Measurements from ENCODE around the gene KRT6B.
"Not testable (repeated sequence)": the region's sequence is repeated elsewhere in the genome, so short reads cannot be mapped to it uniquely, and the experiment has no call there.

Gene KRT6B

DNA sequence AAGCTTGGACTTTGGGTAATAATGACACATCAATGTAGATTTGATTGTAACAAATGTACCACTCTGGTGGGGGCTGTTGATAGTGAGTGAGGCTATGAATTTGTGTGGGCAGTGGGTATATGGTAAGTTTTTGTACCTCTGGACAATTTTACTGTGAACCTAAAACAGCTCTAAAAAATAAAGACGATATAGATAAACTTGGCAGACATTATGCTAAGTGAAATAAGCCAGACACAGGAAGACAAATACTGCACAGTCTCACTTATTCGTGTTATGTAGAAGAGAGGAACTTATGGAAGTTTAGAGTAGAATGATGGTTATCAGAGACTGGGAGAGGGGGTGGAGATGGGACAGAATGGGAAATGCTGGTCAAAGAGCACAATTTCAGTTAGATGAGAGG lies 13.0 kb upstream of the KRT6B start:
- DNase-seq, result no peak

DNA sequence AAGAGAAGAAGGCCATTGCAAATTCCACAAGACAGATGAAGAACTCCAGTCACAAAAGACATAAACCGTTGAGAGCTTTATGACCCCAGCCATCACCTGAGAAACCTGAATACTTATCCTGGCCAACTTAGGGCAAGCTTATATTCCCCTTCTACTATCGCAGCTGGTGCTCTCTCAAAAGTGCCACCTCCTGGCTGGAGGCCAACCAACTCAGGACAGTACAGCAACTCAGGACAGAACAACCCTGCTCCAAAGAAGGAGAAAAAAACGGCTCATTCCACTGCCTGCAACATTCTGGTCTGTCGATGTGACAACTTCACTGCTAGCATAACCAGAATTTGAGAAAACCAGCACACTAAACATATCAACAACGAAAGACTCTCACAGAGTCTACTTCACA lies 9.7 kb upstream of the KRT6B start:
- DNase-seq, result no peak

DNA sequence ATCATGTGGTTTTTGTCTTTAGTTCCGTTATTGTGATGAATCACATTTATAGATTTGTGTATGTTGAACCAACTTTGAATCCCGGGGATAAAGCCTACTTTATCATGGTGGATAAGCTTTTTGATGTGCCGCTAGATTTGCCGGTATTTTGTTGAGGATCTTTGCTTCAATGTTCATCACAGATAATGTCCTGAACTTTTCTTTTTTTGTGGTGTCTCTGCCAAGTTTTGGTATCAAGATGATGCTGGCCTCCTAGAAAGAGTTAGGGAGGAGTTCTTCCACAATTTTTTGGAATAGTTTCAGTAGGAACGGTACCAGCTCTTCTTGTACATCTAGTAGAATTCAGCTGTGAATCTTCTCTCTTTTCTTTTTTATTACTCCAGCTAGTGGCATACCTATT lies 6.9 kb upstream of the KRT6B start:
- DNase-seq, result no peak

DNA sequence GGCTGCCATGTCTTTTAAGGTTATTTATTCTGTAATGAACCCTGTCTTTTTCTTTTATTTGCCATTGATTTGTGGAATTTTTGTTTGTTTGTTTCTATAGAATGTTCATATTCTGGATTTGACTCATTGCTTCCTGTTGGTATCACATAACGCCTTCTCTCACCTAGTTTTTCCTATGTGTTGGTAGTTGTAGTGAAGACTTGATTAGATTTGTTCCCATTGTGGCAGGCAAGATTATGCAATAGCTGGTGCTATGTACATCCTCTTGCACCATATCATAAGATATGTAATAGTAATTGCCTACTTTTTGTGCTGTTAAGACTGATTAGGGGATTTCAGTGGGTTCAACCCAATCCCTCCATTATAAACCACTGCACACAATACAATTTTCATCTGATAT lies 3.9 kb upstream of the KRT6B start:
- no peak for DNase-seq

DNA sequence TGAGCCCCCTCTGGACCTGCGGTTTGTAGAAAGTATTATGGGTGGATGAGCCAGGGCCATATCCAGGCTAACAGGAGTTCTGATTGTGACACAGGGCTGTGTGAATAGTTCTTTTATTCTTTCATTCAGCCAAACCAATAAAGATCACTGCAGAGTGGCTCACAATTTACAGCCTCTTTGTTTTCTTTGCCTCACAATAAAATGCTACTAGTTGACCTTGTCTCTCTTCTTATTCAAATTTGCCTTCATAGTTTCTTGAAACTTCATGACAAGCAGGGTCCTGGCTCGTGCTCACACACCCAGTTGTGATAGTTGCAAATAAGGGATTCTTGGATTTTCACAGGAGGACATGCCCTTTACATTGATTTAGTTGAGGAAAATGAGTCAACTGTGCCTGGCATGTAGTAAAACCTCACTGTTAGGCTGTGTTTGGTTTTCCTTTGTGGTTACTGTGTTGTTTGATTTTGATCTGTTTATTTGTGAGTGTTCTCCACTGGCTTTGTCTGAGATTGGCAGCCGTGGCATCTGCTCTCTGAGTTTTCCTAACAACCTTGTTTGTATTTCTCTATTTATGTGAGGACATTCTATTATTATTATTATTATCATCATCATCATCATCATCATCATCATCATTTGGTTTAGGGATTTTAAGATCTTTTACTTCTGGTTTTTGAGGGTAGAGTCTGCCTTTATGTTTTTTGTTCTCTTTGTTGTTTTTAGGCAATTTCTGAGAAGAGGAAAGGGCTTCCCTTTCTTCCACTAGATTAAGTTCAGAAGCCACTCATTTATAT lies 2.7 kb upstream of the KRT6B start:
- no peak for DNase-seq

DNA sequence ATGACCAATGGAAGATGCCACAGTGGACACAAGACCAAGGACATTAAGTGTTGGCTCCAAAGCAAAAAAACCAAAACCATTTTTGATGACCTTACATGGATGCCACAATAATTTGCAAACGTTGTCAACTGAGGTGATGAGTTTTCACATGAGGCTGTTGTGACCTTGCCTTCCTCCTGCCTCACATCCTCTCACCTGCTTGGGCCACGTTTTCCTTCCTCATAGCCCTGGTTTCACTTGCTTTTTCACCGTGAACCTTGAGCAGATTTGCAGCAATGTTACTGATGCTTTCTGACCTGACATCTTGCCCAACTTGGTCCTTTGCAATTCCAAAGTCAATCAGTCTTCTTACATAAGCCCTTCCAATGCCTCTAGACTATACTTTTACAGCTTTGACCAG lies 3.7 kb downstream of the KRT6B start:
- no peak for DNase-seq

DNA sequence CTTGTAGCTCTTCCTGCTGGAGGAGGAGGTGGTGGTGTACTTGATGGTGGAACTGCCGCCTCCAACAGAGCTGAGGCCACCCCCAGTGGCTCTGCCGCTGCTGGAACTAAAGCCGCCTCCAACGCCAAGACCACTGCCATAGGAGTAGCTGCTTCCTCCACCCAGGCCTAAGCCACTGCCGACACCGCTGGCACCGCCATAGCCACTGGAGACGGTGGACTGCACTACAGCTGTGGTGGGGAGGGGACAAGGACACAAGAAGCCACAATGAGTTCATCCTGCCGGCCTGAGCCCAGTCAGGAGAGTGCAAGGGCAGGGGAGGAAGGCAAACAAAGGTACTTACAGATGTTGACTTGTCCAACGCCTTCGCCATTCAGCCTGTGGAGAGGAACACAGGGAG lies 4.8 kb downstream of the KRT6B start:
- not testable (repeated sequence) for DNase-seq

DNA sequence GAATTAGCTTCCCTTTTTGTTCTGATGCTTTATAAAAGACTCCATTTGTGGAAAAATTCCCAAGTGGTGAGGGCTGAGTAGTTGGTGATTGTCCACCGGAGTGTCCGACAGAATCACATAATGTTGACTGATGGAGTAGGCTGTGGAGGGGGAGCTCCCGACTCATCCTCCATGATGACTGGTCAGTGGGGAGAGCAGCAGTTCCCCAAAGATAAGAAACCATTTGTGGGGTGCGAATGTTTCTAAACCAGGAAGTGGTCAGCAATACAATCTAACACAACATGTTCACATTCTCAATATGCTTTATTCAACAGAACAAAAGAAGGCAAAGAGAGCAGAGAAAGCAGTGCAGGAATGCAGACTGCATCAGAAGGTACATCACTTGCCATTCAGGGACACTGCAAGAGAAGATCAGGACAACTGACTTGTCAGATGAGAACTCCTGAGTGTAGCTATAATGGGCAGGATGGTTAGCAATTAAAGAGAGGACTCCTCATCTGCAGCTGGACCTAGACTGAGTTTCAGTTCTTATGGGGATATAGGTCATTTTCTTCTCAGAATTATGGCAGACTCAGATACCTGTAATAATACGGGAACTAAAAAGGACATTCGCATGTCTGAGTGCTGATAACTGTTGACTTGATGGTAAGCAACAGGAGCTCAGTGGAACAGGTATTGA lies 5.4 kb downstream of the KRT6B start:
- no peak for DNase-seq

DNA sequence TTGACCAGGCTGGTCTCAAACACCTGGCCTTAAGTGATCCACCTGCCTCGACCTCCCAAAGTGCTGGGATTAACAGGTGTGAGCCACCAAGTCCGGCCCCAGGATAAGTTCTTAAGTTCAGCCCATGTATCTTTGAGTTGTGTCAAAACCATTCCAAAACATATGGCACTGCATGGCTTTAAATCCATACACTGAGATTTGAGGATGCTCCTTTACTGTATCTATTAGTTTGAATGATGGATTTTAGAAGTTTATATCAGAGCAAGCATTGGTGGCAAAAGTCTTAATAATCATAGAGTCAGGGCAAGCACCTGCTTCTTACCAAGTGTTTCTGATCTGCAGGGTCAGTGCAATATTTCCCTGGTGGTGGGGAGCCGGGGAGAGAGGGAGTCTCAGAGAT lies 6.1 kb downstream of the KRT6B start:
- DNase-seq, result no peak

DNA sequence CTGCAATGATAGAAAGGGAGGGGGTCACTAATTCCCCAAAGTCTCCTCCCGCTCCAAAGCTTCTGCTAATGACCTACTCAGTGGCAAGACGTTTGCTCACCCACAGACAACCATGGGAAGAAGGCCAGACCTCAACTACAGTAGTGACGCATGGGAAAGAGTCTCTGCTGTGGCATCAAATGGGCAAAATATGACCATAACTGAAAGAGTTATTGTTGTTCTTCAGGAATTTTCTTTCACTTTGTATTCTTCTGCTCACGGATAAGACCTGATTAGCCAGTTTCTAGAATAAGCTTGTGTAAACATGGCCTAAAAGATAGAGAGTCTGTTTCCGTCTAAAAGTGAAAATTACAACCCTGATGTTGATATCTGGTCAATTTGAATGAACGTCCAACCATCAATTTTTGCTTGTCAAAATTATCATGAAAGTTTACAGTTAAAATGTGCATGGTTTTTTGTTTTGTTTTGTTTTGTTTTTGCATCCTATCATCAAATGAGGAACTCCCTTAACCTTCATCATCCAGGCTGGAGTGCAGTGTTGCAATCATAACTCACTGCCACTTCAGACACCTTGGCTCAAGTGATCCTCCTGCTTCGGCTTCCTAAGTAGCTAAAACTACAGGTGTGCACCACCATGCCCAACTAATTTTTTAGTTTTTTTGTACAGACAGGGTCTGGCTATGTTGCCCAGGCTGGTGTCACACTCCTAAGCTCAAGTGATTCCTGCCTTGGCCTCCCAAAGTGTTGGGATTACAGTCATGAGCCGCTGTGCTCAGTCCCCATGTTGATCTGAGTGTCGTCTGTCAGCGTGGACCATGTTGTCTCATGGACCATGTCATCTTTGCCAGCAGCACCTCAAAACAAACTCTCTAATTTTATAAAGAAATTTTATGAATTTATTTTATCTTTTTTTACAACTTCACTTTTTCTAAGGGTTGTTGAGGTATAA lies 7.0 kb downstream of the KRT6B start:
- no peak for DNase-seq

DNA sequence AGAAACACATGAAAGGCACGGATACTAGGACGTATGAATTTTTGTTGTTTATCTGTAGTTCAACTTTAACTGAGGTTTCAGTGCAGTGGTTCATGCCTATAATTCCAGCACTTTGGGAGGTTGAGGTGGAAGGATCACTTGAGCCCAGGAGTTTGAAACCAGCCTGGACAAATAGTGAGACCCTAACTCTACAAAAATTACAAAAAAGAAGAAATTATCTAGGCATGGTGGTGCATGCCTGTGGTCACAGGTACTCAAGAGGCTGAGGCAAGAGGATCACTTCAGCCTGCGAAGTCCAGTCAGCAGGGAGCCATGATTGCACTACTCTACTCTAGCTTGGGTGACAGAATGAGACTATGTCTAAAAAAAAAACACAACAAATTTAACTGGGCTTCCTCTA lies 8.0 kb downstream of the KRT6B start:
- DNase-seq, result no peak

DNA sequence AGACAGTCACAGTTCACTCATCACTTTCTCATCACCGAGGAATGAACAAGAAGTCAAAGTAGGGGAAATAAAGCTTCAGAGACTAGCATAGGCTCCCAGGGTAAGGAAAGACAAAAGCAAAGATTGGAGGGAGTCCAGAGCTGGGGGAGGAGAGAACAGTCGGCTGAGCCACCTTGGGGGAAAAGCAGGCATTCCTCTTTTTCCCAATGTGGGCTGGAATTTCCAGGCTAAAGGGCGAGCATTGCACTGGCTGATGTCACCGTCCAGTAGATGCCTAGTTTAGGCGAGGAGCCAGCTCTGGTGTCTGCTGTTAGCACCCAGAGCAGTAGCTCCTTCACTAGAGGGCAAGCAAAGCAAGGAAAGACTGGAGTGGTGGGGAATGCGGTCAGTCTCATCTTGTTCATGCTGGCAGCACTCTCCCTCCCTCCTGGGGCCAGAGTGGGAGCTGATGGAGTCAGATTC lies 9.3 kb downstream of the KRT6B start:
- no peak for DNase-seq

DNA sequence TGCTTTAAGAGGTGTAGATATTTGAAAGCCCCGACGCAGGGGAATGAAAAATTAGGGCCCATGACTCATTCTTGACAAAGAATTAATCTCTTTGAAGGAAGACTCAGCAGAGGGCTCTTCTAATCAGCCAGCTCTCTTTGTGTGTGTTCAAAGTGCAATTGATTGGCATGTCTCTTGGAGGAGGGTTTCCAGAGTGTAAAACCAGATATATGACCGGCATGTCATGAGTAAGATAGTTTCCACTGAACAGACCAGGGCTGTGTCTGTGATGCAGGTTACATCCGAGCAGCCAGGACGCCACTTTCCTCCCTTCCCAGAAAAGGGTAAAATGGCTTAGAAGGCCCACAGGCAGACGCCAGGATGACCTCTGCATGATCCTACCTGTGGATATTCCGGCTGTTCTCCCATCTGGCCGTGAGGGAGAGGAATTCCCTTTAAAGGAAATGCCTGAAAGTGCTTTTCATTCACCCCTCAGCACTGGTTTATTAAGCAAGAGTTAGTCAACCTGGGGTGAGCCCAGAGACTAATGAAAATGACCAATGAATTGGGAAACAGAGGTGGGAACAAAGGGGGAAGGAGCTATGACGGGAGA lies 10.5 kb downstream of the KRT6B start:
- DNase-seq, result no peak

DNA sequence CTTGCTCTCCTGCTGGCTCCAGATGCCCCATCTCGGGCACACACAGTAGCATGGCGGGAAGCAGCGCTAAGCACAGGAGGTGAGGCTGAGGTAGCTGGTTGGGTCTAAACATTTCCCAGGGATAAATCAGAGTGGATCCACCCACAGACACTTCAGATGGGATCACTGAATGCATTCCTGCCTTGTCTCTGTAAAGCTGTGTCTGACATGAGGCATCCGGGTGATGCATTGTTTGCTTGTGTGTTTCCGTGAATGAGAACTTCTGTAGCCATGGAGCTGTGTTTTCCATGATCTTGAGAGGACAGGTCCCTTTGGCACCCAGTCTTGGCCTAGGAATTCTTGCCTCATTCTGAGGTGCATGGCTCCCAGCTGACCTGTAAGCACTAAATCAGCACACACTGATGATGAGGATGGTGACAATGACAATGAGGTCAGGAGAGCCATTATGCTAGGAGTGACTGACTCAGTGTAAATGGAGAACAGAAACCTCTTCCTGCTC lies 11.1 kb downstream of the KRT6B start:
- DNase-seq, result no peak

DNA sequence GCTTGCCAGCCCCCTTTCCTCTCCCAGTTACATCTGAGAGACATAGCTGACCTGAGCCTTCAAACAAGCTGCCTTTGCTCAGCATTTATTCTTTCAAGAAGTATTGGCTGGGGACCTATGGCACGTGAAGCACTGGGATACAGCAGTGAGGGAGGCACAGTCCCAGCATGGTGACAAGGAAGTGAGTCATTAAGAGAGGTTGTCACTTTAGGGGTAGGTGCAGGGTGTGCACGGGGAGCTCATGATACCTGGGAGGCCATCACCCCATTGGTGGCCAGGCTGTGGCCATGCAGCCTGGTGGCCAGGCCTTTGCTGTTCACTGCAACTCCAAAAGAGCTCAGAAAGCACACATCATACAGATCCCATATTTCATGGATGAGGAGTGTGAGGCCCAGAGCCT lies 12.1 kb downstream of the KRT6B start:
- no peak for DNase-seq

DNA sequence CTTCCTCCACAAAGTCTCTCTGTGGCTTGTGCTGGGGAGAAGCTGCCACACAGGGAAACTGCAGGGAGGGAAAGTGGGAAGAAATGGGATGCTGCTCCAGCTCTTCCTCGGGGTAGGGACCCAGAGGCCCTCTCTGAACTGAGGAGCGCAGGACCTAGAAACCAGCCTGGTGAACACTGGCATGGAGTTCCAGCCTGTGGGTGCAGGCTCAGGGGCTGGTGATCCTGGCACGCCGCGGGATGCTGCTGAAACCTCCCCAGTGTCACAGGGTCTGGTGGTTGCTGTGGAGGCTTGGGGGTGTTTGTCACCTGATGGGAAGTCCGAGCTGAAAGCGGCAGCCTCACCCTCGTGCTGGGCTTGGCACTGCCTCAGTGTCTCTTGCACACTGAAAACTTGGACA lies 12.5 kb downstream of the KRT6B start:
- no peak for DNase-seq

DNA sequence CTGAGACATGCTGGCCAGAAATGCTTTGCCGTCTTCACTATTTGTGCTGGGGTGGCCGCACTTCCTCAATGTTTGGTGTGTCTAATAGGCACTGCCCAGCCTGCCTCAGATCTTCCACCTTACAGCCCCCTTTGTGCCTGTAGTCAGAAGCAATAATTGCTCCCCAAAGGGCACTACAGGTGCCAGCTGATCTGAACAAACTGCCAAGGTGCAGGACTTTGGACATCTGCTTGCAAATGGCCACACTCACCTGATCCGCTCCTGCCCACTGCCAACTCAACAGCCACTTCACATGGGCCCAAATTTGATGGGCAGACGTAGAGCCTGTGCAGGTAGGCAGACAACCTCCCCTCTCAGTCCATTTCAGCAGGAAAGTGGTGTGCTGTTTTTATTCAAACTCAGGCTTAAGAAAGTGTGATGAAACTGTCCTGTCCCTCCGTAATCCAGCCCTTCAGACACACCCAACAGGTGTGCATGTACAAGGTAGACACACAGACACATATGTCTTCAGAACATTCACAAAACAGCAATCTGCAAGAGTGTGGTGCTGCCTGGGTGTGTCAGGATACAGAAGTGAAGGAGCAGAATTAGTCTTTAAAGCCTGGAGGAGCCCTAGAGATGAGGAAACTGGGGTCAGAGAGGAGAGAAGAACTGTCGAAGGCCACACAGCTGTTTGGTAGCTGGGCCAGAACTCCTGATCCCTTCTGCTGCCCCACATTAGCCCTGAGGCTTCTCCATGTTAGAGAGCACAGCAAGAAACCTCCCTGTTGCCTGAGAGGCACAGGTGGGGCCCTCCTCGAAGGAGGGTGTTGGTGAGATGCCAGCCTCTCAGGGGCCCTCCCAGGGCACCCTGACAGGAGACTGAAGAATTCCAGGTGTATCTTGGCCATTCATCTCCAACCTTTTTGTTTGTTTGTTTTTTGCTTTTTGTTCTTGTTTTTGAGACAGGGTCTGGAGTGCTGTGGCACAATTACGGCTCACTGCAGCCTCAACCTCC lies 13.3 kb downstream of the KRT6B start:
- DNase-seq, result no peak

DNA sequence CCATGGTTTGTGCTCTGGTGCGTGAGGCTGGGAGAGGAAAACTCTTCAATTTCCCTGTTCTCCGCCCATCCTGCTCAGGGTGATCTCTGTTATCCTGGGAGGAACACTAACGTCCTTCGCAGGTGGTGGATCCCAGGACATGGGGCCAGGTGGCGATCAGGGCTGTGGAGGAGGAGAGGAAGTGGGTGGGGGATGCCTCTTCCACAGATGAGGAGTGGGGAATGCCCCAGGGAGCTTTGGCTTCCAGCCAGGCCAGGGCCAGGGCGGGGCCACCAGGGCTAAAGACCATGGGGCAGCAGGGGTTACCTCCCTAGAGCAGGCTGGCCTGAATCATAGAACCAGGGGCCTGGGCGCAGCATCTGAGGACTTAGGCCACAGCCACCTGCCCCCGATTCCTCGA lies 14.4 kb downstream of the KRT6B start:
- DNase-seq, result no peak

DNA sequence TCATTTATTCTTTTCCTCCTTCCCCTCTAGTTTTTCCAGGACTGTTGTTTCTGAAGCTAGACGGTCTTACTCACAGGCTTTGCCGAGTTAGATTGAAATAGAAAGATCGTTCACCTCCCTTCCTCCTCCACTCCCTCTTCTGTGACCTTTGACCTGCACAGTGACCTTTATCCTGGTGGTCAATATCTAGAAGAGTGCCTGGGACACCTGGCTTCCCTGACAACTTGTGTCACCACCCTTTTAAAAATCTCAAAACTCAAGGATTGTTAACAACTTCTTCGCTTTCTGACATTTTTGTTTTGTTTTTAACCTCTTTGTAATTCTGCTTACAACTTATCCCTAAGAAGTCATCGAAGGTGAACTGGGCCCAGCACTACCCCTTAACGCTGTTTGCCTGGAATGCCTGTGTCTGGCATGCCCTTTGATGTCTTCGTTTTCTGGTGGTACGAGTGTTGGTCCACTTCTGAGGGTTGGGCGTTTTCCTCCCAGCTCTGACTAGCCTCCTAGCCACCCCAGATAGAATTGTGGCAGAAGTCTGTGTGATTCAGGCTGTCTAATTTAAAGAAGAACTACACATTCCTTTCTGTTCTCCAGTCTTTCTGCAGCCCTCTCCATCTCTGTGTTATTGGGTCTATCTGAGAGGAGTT lies 15.0 kb downstream of the KRT6B start:
- DNase-seq, result no peak

DNA sequence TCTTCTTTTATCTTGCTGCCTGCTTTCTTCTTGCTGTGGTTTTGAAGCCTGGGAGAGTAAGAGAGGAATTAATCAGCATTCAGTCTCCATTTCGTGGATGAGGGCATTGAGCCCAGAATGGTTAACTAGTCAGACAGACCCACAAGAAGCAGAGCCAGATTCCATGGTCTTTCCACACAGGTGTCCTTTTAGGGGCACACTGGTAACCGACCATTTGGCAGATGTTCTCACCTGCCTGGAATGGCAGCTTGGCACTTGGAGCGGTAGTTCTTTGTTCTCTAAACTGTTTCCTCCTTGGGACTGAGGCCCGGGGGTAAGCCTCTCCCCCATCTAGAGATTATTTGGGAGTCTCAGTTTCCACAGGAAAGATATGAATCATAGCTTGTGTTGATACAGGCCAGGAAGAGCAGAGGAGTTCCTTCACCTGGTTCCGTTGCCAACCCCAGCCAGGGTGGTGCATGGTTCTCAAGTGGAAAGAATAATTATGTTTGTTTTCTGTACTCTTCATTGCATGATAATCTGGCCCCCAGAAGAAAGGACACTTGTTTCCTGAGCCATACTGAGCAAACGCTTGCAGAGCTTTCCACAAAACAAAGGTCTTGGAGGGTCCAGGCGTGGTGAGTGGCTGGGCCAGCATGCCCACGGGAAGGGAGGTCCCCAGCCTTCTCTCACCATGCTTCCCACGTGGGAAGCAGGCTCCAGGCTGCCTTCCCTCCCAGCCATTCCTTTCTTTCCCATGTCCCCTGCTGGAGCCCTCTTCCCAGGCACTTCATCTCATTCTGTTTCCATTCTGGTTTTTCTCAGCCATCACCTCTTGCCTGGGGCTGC lies 15.7 kb downstream of the KRT6B start:
- no peak for DNase-seq

Measured in DMS79 (cell line).